NCI-H1092 (cell line): ENCODE data around the gene TES.
A peak's percentile ranks its signal among the peaks of the same experiment; 100 is the strongest.
"Not testable (repeated sequence)": the region's sequence is repeated elsewhere in the genome, so short reads cannot be mapped to it uniquely, and the experiment has no call there.

Experiments
- DNase-seq: peaks from one replicate; lab custom pipeline; 2025; lab: John Stamatoyannopoulos, UW

TES gene

DNA sequence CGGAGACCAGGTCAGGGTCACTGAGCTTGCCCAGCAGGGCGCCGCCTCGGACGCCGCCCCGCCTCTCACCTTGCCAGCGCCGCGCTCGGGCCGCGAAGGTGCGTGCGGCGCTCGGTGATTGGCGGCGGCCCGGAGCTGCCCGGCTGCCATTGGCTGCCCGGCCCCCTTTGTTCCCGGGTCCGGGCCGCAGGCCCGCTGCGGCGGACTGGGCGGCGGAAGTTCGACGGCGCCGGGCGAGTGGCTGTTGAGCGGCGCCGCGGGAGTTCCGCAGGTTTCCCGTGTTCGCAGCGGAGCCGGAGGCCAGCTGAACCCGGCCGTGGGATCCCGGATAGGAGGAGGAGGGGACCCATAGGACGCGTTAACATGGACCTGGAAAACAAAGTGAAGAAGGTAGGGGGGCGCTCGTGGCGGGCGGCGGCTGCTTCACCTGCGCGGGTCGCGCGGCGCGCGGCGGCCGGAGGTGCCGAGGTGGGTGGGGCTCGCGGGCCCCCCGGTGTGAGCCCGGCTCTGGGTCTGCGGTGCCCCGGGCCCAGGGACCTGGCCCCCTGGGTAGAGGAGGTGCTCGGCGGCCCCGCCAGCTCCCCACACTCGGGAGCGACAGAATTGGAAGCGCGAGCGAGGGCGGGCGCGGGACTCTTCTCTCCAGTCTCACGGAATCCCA, at the start of gene TES:
Gene TES, plus strand, starts transcription at position 195 of the 661 bp plus-strand sequence. Its CDS starts 169 bp downstream, at position 364.
- peak; percentile 48 for DNase-seq

DNA sequence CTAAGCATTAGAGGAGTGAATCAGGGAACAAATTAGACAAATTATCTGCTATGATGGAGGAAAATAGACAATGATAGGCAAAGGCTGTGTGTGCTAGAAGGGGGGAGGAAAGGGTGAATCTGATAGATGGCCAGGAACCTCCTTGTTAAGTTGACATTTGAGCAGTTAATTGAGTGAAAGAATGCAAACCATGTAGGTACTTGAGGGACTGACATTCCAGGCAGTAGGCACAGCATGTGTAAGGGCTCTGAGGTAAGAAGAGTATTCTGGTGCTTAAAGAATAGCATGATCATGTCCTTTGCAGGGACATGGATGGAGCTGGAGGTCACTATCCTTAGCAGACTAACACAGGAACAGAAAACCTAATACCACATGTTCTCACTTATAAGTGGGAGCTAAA, 48.6 kb upstream of the TES start:
- no peak for DNase-seq

- DNase-seq, result no peak
Observed at GRCh38 chr7:116162254-116162653, 48.1 kb upstream of the TES start.

GRCh38 chr7:116162992-116163391, 47.3 kb upstream of the TES start:
- DNase-seq, result no peak

DNA sequence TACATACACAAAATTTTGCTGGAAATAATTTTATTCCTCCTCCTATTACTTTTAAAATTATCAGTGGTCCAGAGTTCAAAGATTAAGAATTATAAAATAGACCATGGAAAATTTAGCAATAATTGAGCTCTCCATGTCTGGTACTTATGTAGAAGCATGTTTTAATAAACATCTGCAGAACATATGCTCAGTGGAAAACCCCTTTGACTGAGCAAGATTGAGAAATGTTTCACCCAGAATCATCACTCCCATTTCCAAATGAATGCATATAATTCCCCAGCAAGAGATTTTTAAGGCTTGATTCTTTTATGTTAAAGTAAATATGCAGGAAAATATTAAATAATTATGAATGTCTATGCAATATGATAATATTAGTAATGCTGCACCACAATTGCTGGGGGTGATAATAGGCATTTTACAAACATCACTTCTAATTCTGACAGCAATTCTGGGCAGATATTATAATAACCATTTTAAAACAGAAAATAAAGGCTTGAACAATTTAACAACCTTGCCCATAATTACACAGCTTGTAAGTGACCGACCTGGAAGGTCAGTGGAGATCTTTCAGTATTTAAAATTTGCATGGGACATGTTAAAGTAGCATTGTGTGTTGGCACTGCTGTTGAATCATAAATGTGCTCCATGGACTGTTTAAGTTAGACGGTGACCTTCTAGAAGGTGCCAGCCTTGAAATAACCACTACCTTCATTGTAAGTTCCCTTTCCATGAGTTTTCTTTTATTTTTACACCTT, 45.6 kb upstream of the TES start:
- DNase-seq, result no peak

GRCh38 chr7:116165717-116166116, 44.6 kb upstream of the TES start:
- no peak for DNase-seq

GRCh38 chr7:116166156-116166555, 44.2 kb upstream of the TES start:
- DNase-seq, result no peak

DNA sequence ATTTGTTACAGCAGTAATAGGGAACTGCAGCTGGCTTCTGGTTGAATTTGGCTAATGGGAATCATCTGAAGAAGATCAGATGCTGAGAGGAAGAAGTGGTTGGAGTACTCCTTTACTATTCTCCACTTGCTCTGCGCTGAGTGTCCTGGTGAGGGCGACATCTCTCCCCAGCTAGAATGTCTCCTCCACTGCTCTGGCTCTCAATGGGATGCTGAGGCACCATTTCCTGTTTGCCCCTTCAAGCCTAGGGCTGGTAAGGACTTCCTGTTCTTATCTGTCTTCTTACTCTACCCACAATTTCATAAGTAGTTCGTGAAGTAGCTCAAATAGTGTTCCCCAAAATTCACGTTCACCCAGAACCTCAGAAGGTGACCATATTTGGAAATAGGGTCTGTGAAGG, 43.2 kb upstream of the TES start:
- no peak for DNase-seq

- no peak for DNase-seq
Observed at GRCh38 chr7:116169060-116169459, 41.3 kb upstream of the TES start.

DNA sequence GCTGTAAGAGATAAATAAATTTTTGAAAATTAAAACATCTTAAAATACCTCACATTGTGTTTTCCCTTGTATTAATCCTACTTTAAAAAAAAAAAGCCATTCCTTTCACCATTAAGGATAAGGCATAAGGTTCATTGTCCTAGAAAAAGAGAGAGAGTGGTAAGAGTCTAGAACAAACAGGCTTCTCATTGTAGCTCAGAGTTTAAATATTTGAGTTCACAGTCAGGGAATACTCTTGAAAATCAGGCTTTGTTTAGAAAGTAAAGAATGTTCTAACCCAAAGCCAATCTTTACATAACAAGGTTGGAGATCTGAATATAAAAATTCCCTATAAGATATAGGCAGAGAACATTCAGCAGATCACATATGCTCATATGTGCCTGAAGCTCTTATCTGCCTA, 40.2 kb upstream of the TES start:
- DNase-seq, result no peak

DNA sequence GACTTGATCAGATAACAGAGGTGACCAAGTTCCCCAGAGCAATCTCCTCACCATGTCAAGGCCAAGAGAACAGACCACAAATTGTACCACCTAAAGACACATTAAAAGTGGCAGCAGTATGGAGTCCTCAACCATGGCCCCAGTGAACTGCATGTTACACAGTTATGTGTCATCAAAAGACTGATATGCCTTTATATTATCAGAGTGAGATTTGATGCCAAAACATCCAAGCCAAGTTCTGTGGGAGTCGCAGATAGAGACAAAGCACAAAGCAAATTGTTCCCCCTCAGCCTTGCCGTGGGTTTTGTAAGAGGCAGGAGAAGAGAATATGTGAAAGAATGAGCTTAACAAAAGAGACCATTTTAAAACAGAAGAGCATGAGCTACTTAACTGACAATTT, 39.2 kb upstream of the TES start:
- DNase-seq, result no peak

DNA sequence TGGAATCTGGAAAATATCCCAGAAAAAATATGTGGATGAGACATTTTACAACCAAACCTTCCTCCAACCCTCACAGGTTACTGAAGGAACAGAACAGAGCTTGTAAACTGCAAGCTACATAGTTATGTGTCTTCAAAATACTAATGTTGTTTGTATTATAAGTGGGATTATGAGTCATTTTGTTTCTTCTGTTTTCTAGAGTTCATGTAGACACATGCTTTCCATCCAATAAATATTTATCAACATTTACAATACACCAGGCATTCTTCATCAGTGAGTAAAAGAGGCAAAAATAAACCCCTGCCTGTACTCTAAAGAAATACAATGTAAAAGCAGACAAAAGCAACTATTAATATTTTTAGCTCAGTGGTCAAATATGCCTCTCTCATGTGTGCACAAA, 38.0 kb upstream of the TES start:
- no peak for DNase-seq

DNA sequence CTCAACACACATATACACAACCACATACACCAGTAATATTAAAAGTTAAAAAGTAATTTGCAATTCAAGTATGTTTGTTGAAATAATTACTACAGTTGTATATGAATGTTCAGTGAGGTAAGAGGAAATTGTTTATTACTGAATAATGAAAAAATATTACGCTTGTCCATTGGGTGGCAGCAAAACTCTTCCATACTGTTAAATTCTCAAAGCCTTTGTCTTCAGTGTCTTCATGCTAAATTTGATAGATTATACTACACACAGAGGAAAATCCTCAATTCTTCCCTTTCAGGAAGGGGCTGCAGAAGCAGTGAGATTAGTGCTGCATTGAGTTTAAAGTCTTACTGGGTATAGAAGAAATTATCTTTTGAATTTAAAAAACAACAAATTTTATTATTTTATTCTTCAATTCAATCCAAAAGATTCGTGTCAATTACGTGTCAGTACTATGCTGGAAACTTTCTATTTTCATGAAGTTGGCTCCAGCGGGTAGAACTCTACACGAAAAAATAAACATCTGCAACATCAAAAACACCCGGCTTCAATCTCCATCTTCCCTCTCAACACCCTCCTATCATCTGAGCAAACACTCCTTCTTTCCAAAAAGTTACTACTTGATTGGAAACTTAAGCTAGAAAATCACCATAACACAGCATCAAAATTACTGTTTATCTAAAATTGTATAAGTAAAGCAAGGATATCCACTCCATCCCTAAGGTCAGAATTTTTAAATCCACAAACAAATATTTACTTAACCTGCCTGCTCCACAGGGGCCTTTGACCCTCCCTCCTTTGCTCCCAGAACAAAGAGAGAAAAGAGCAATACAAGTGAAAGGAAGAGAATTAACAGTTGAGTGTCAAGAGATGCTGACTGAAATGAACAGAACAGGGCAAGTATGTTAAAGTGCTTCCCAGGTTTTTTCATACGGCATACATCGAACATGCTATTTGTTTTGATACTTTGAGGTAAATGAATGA, 37.0 kb upstream of the TES start:
- peak; percentile 28 for DNase-seq

GRCh38 chr7:116175095-116175494, 35.2 kb upstream of the TES start:
- not testable (repeated sequence) for DNase-seq

DNA sequence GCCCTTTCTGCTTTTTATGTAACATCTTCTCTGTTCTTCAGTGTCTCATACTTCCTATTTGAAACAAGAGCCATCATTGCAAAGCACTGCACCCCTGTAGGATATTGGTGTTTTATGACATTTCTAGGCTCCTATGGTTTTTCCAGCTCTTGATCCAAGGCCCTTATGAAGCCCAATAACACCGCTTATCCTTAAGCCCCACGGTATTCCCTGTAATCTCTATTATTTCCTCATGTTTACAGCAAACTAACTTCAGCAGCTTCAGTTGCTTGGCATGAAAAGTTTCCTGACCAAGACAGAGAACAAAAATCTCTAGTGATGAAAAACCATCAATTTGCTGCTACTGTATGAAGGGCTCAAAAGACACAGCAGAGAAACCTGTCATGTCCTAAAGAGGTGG, 34.1 kb upstream of the TES start:
- no peak for DNase-seq

- no peak for DNase-seq
Observed at GRCh38 chr7:116177009-116177408, 33.3 kb upstream of the TES start.

DNA sequence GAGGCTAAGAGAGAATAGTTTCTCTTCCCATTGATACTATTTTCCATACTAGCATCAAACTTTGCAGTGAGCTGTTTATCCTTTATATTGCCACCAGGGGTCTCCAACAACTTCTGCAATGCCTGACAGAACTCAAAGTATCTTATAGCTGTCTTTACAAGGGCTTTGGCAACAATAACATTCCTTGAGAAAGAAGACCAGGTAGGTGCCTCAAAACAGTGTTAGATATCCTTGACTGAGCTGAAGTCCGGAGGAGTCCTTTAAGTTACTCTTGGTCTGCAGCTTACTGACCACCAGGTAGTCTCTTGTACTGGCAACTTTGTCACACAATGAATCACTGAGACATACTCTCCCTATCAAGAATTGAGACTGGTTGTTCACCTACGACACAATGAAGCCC, 30.0 kb upstream of the TES start:
- peak; percentile 2 for DNase-seq

DNA sequence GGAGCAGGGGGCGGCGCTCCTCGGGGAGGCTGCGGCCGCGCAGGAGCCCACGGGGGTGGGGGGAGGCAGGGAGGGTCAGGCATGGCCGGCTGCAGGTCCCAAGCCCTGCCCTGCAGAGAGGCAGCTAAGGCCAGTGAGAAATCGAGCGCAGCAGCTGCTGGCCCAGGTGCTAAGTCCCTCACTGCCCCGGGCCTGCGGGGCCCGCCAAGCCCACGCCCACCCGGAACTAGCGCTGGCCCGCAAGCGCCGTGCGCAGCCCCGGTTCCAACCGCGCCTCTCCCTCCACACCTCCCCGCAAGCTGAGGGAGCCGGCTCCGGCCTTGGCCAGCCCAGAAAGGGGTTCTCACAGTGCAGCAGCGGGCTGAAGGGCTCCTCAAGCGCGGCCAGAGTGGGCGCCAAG, 28.3 kb upstream of the TES start:
- no peak for DNase-seq

DNA sequence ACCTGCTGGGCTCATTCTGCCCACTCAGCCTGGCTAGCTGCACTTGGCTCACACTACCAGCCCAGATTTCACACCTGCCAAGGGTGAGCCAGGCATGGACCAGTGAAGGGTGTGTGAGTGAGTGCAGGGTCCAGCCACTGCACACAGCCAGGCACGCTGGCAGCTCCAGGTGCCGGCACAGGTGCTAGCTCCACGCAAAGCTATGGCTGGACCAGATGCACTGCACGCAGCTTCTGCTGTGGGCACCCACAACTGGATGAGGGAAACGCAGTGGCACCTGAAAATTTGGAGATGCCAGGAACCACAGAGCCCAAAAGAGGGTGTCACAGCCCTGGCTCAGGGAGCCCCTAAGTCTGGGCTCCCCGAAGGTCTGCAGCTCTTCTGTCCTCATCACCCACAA, 24.9 kb upstream of the TES start:
- no peak for DNase-seq

- no peak for DNase-seq
Observed at GRCh38 chr7:116185956-116186355, 24.4 kb upstream of the TES start.

GRCh38 chr7:116187400-116187799, 22.9 kb upstream of the TES start:
- DNase-seq, result no peak

DNA sequence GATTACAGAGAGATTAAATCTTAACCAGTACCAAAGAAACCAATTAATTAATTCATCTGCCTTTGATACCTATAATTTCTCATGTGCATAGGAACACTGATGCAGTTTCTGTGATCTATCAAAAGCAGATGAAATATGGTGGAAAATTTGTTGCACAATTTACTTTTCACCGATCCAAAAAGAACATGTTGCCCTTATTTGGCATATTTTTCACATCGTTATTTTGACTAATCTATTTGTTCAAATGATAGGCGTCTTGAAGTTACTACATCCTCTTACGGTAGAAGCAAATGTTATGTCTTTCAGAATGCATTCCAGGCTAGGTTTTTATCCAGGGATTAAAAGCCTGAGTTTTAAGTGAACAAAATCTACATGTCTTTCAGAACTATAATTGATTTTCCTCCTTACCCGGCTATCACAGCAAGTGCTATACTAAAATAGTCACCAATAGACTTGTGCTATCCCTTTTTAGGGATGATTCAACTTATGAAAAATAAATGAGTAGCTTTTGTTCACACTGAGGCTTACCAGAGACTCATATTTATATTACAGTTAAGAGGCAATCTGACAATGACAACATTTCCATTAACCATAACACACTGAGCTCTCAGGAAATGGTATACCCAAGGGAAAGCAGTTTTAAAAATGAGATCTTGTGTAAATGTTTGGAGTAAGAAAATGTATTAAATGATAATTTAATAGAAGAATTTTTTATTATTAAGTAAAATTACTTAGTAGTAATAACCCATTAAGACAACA, 16.8 kb upstream of the TES start:
- peak; percentile 6 for DNase-seq
